PC-9 (cell line): ENCODE data around the gene FOXJ3. TPM values are rescaled to one million over a fixed set of nuclear protein-coding genes. Genes with fewer than 3 reads are reported as not detected.

ENCODE experiments used
- BruUV-seq: library from RNA; stranded (reverse); fragments of 400-500 nt; replicated peaks from 2 replicates; lab custom pipeline; 2021; lab: Mats Ljungman, UMichigan
- CTCF ChIA-PET: fragments of 300-600 bp; sonication (Branson Sonifier 250); formaldehyde crosslinking; loops from one replicate; lab custom pipeline; 2022; ENCODE audit warnings: antibody characterized with exemption; lab: Charles Lee
- POLR2A ChIA-PET: fragments of 300-600 bp; sonication (Branson Sonifier 250); formaldehyde crosslinking; loops from one replicate; lab custom pipeline; 2022; ENCODE audit warnings: antibody characterized with exemption; ENCODE audit not compliant: unreplicated experiment; lab: Charles Lee
- DNase-seq, 2 experiments: peaks; one replicate each; pipeline versions ENCODE4 v3.0.0 to v3.0.0-alpha.2; 2015 to 2022; ENCODE audit warnings: mixed read lengths in 1 of 2
- H2AFZ ChIP-seq: fragments of 200-600 bp; sonication (generic); 2 replicates; pipeline ENCODE4 v1.8.1; 2017; ENCODE audit warnings: antibody characterized with exemption
- H3F3A ChIP-seq: fragments of 200-600 bp; sonication (generic); 2 replicates; pipeline ENCODE4 v1.8.1; 2017; ENCODE audit warnings: antibody characterized with exemption, mild to moderate bottlenecking, low read depth; ENCODE audit not compliant: insufficient read depth
- H3K27ac ChIP-seq: fragments of 200-600 bp; sonication (generic); 2 replicates; pipeline ENCODE4 v1.6.1; 2016; ENCODE audit warnings: mixed run types
- H3K27me3 ChIP-seq: fragments of 200-600 bp; sonication (generic); 2 replicates; pipeline ENCODE4 v1.6.1; 2016; ENCODE audit warnings: low read depth, mixed run types; ENCODE audit not compliant: insufficient read depth
- H3K36me3 ChIP-seq: fragments of 200-600 bp; sonication (generic); 2 replicates; pipeline ENCODE4 v1.6.1; 2016; ENCODE audit warnings: low read depth, mixed run types
- H3K4me1 ChIP-seq: fragments of 200-600 bp; sonication (generic); replicated peaks from 2 replicates; pipeline ENCODE4 v1.6.1; 2016; ENCODE audit warnings: mixed run types; ENCODE audit not compliant: insufficient read depth
- H3K4me2 ChIP-seq: fragments of 200-600 bp; sonication (generic); 2 replicates; pipeline ENCODE4 v1.6.1; 2017; ENCODE audit warnings: mixed run types
- H3K4me3 ChIP-seq: fragments of 200-600 bp; sonication (generic); 2 replicates; pipeline ENCODE4 v1.6.1; 2016; ENCODE audit warnings: mixed run types
- H3K79me2 ChIP-seq: fragments of 200-600 bp; sonication (generic); 2 replicates; pipeline ENCODE4 v1.6.1; 2017; ENCODE audit warnings: low read depth, mixed run types
- H3K9me2 ChIP-seq: fragments of 200-600 bp; sonication (generic); 2 replicates; pipeline ENCODE4 v1.8.1; 2017; ENCODE audit warnings: mild to moderate bottlenecking; ENCODE audit not compliant: insufficient read depth
- H3K9me3 ChIP-seq: fragments of 200-600 bp; sonication (generic); 2 replicates; pipeline ENCODE4 v1.8.1; 2016; ENCODE audit warnings: low read depth; ENCODE audit not compliant: insufficient read depth
- H4K20me1 ChIP-seq: fragments of 200-600 bp; sonication (generic); 2 replicates; pipeline ENCODE4 v1.8.1; 2017; ENCODE audit not compliant: insufficient read depth
- CTCF ChIP-seq: fragments of 200-600 bp; sonication (generic); conservative IDR thresholded peaks from 2 replicates; pipeline ENCODE4 v1.6.1; 2017; ENCODE audit warnings: mixed run types, antibody characterized with exemption, mild to moderate bottlenecking, moderate library complexity
- EZH2 ChIP-seq: fragments of 200-600 bp; sonication (generic); IDR thresholded peaks from 2 replicates; pipeline ENCODE4 v1.8.0; 2017; ENCODE audit warnings: antibody characterized with exemption, low read depth
- intact Hi-C: fragments of 100-400 bp; cut with micrococcal nuclease; formaldehyde crosslinking; loops from one replicate; pipeline ENCODE4 v1.10.0; 2022; ENCODE audit not compliant: unreplicated experiment
- total RNA-seq: library from RNA; stranded (reverse); gene quantifications from 2 replicates; pipeline ENCODE4 v1.2.3, GENCODE V29; 2021

The FOXJ3 gene
- total RNA-seq, 1 experiment from 2014 or later, result 60.4 TPM

DNA sequence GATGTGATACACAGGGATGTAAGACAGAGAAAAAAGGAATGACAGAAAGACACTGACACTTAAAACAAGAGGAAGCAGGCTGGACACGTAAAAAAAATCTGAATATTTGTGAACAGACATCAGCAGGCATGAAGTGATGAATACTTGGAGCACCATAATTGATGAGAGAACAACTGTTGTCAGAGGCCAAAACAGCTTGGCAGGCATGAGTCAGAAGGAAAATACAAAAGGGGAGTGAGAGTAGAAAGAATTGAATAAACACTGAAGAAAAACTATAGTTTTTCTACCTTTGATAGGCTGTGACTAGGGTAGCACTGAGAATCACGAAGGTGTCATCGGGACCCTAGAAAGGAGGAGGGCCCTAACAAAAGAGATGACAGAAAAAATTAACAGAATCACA, 148.9 kb downstream of the FOXJ3 start:
- ChIA-PET CTCF (no interaction called here), POLR2A (interaction anchor here (0.7 kb wide), 1 partner anchor 41 kb away, joined by 6 read pairs; no protein-coding TSS in a partner anchor)
- Histone ChIP-seq H2AFZ (no peak overlapping the region), H3K4me2 (no peak overlapping the region), H3K4me1 (no peaks in the 10 kb centered on the region), H3K27me3 (no peaks in the 10 kb centered on the region), H3F3A (peaks cover 12% of the 10 kb centered on the region; the same call in 1 of the 2 replicates), H3K27ac (no peak overlapping the region), H3K9me3 (no peaks in the 10 kb centered on the region), H3K36me3 (peaks cover 42% of the 10 kb centered on the region), H3K9me2 (no peaks in the 10 kb centered on the region), H4K20me1 (no peaks in the 10 kb centered on the region), H3K79me2 (no peaks in the 10 kb centered on the region), H3K4me3 (no peak overlapping the region)
- TF ChIP-seq CTCF (no peak), EZH2 (no peak)
- no peak for DNase-seq
- BruUV-seq, result no TSS peak
- intact Hi-C loops, result no loop called here

DNA sequence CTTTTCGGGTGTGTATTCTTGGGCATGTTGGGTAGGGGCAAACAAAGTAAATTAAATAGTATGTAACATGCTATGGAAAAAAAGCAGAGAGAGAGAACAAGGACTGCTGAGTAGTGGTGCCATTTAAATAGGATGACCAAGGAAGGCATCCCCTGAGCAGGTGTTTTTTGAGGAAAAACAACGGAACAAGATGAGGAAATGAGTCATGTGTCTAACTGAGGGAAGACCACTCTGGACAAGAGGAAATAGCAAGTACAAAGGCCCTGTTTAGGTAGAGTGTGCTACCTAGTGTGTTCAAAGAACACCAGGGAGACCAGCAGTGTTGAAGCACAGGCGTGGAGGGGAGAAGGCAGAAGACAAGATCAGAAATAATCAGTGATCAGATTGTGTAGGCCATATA, 150.4 kb downstream of the FOXJ3 start:
- H3K4me1 ChIP-seq, result no peaks in the 10 kb centered on the region
- ChIA-PET POLR2A (no interaction called here), CTCF (interaction anchor here (0.5 to 0.7 kb wide), 2 partner anchors 27 to 662 kb away, joined by 3 to 8 read pairs; no protein-coding TSS in a partner anchor)
- no peaks in the 10 kb centered on the region for H3K9me2 ChIP-seq
- H3K27ac ChIP-seq, result no peak overlapping the region
- intact Hi-C loops, result no loop called here
- H3K4me2 ChIP-seq, result no peak overlapping the region
- H2AFZ ChIP-seq, result no peak overlapping the region
- TF ChIP-seq EZH2 (no peak), CTCF (no peak)
- no peaks in the 10 kb centered on the region for H3K9me3 ChIP-seq
- no peaks in the 10 kb centered on the region for H3K79me2 ChIP-seq
- no TSS peak for BruUV-seq
- H4K20me1 ChIP-seq, result no peaks in the 10 kb centered on the region
- H3K36me3 ChIP-seq, result peaks cover 30% of the 10 kb centered on the region
- no peaks in the 10 kb centered on the region for H3K27me3 ChIP-seq
- H3F3A ChIP-seq, result peaks cover 16% of the 10 kb centered on the region; the same call in 1 of the 2 replicates
- H3K4me3 ChIP-seq, result no peak overlapping the region
- no peak for DNase-seq

DNA sequence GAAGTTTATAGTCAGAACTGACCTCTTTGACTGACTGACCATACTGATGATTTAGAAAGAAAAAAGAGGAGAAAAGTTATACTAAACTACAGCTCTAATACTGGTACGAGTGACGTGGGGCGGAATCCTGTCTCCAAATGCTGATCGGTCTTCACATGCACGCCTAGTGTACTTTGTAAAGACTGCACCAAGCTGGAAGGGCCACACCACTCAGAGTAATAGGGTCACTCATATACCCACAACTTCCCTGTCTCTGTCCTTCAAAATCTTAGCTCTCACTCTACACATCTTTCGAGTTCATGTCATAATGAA, 151.1 kb downstream of the FOXJ3 start:
- TF ChIP-seq EZH2, result no peak
- TF ChIP-seq CTCF, result no peak
- CTCF ChIA-PET, result interaction anchor here (0.5 to 0.6 kb wide), 2 partner anchors 663 to 1425 kb away, joined by 3 to 7 read pairs; no protein-coding TSS in a partner anchor

More for the DNA sequence above, 151.1 kb downstream of the FOXJ3 start:
- intact Hi-C loops, result no loop called here
- Histone ChIP-seq H3K27ac (no peak overlapping the region), H3K4me1 (no peaks in the 10 kb centered on the region), H3K36me3 (peaks cover 26% of the 10 kb centered on the region), H3K27me3 (no peaks in the 10 kb centered on the region), H3F3A (peaks cover 16% of the 10 kb centered on the region; the same call in 1 of the 2 replicates), H3K9me3 (no peaks in the 10 kb centered on the region), H3K9me2 (no peaks in the 10 kb centered on the region), H3K4me3 (no peak overlapping the region), H4K20me1 (no peaks in the 10 kb centered on the region), H3K4me2 (no peak overlapping the region), H2AFZ (no peak overlapping the region), H3K79me2 (no peaks in the 10 kb centered on the region)
- DNase-seq, result no peak
- BruUV-seq, result no TSS peak
- POLR2A ChIA-PET, result no interaction called here
